Transverse colon (tissue), 4 donors: ENCODE data around the gene ARF3. TPM values are rescaled to one million over a fixed set of nuclear protein-coding genes. Genes with fewer than 3 reads are reported as not detected.

ENCODE experiments used
- DNase-seq: peaks from one replicate; pipeline ENCODE4 v3.0.0-alpha.2; 2019
- H3K27ac ChIP-seq, 4 donors: fragments of 200-600 bp; sonication (generic); 2 replicates each; pipeline ENCODE4 v1.5.1; 2016 to 2018; ENCODE audit warnings: inconsistent platforms in 4 of 4
- H3K27me3 ChIP-seq: fragments of 200-600 bp; sonication (generic); 2 replicates; pipeline ENCODE4 v1.5.1; 2017; ENCODE audit warnings: inconsistent platforms
- H3K36me3 ChIP-seq, 4 donors: fragments of 200-600 bp; sonication (generic); 2 replicates each; pipeline ENCODE4 v1.5.1; 2017 to 2019; ENCODE audit warnings: inconsistent platforms in 4 of 4
- H3K4me1 ChIP-seq, 4 donors: fragments of 200-600 bp; sonication (generic); 2 replicates each; pipeline ENCODE4 v1.5.1; 2017 to 2020; ENCODE audit warnings: inconsistent platforms in 4 of 4
- H3K4me3 ChIP-seq, 4 donors: fragments of 200-600 bp; sonication (generic); 1 replicate in 1 of 4; 2 replicates in 3 of 4; pipeline versions ENCODE4 v1.5.1 to v1.6.1; 2017 to 2019; ENCODE audit warnings: inconsistent platforms in 4 of 4
- H3K9me3 ChIP-seq, 2 donors: fragments of 200-600 bp; sonication (generic); 2 replicates each; pipeline ENCODE4 v1.5.1; 2017 to 2019; ENCODE audit warnings: inconsistent platforms in 2 of 2
- CTCF ChIP-seq, 5 experiments: fragments of 200-600 bp in 3 of 5; fragments of 450-650 bp in 2 of 5; sonication (generic) in 3 of 5; IDR thresholded peaks; 1 replicate in 2 of 5; 2 replicates in 3 of 5; pipeline ENCODE4 v1.5.1; 2016 to 2017; ENCODE audit warnings: antibody characterized with exemption in 5 of 5, inconsistent platforms in 3 of 5, mild to moderate bottlenecking in 2 of 5, moderate library complexity in 1 of 5
- EP300 ChIP-seq: sonication (generic); formaldehyde crosslinking; IDR thresholded peaks from one replicate; pipeline ENCODE4 v1.6.1; 2017; ENCODE audit warnings: antibody characterized with exemption, low read depth
- POLR2A ChIP-seq: fragments of 450-650 bp; IDR thresholded peaks from one replicate; pipeline ENCODE4 v1.6.1; 2016; ENCODE audit warnings: antibody characterized with exemption, mild to moderate bottlenecking, moderate library complexity
- POLR2AphosphoS5 ChIP-seq, 3 donors: sonication (generic); formaldehyde crosslinking; IDR thresholded peaks; one replicate each; pipeline ENCODE4 v1.6.1; 2016; ENCODE audit warnings: antibody characterized with exemption in 3 of 3
- WGBS, 2 donors: methylation state at CpG; one replicate each; pipeline ENCODE4 v1.1.5; 2018; ENCODE audit warnings: low coverage in 1 of 2; 5-methylcytosine and 5-hydroxymethylcytosine counted together
- in situ Hi-C, 4 donors: fragments of 200-750 bp; cut with MboI; loops; one replicate each; pipeline versions ENCODE4 v1.15.0 to v1.15.1; 2017; ENCODE audit warnings: low sequenced_read_pairs in 3 of 4, low pct_ligation_motif_present in 1 of 4, low pct_unique_long_range_greater_than_20kb in 1 of 4
- intact Hi-C: fragments of 100-400 bp; cut with DNase I; formaldehyde crosslinking; loops from one replicate; pipeline ENCODE4 v1.15.1; 2023; ENCODE audit warnings: low total_unique reads
- total RNA-seq, 4 donors: library from RNA; depleted of rRNA; stranded (reverse); fragments of >200 nt; gene quantifications; one replicate each; pipeline ENCODE4 v1.1.0, GENCODE V29; 2016

Gene ARF3
- total RNA-seq, 4 donors from 2014 or later = 30.8 to 117 (median 99.8) TPM

GRCh38 chr12:48960834-48961233 is 3.5 kb upstream of the ARF3 start:
- Histone ChIP-seq H3K4me3 (no peak overlapping the region), H3K27ac (no peak overlapping the region), H3K9me3 (no peaks in the 10 kb centered on the region), H3K27me3 (no peaks in the 10 kb centered on the region), H3K36me3 (no peaks in the 10 kb centered on the region), H3K4me1 (peaks cover 4 to 15% (median 11%) of the 10 kb centered on the region in 4 donors)
- intact Hi-C loops (no loop called here), in situ Hi-C loops (no loop called here)
- DNase-seq = no peak
- TF ChIP-seq POLR2AphosphoS5 (IDR thresholded peaks at IDR 0.05) = no peak
- 57 to 80% methylated on average over 3 of the region's 3 CpGs for whole genome bisulfite sequencing, 2 donors

GRCh38 chr12:48958049-48958388 is 732 bp upstream of the ARF3 start:
- no peaks in the 10 kb centered on the region for H3K36me3 ChIP-seq
- DNase-seq = no peak
- peak overlapping the region in 2 of 4 donors; percentile 59 to 73 for H3K4me3 ChIP-seq
- in situ Hi-C loops (no loop called here), intact Hi-C loops (no loop called here)
- no peaks in the 10 kb centered on the region for H3K27me3 ChIP-seq
- H3K4me1 ChIP-seq = peaks cover 6 to 34% (median 23%) of the 10 kb centered on the region in 4 donors
- peak overlapping the region; percentile 83 to 94 (median 90) for H3K27ac ChIP-seq
- H3K9me3 ChIP-seq = no peaks in the 10 kb centered on the region
- WGBS, 2 donors = 10 to 29% methylated on average over 2 to 3 of the region's 3 CpGs
- TF ChIP-seq POLR2AphosphoS5 (IDR thresholded peaks at IDR 0.05) (no peak), CTCF (IDR thresholded peaks at IDR 0.05) (no peak), EP300 (no peak), POLR2A (no peak)

- H3K27ac ChIP-seq = peak overlapping the region; percentile 83 to 94 (median 90)
- peak; percentile 84 for DNase-seq
- peaks cover 6 to 34% (median 23%) of the 10 kb centered on the region in 4 donors for H3K4me1 ChIP-seq
- WGBS, 2 donors = 1 to 4% methylated on average over 7 to 28 of the region's 29 CpGs
- intact Hi-C loops (no loop called here), in situ Hi-C loops (no loop called here)
- no peaks in the 10 kb centered on the region for H3K9me3 ChIP-seq
- H3K4me3 ChIP-seq = peak overlapping the region; percentile 59 to 96 (median 80)
- no peaks in the 10 kb centered on the region for H3K36me3 ChIP-seq
- TF ChIP-seq POLR2AphosphoS5 (IDR thresholded peaks at IDR 0.05) (peak; percentile 21 to 35 (median 28)), POLR2A (no peak), CTCF (IDR thresholded peaks at IDR 0.05) (peak in 1 of 5 experiments; percentile 36)
- H3K27me3 ChIP-seq = no peaks in the 10 kb centered on the region
Measured at GRCh38 chr12:48956279-48957140, 777 bp downstream of the ARF3 start.

GRCh38 chr12:48954841-48955501 is 2.3 kb downstream of the ARF3 start:
- no peak for TF ChIP-seq POLR2A
- TF ChIP-seq EP300 = no peak
- peak overlapping the region in 3 of 4 donors; percentile 83 to 94 (median 88) for H3K27ac ChIP-seq
- no peaks in the 10 kb centered on the region for H3K27me3 ChIP-seq
- no peak overlapping the region for H3K4me3 ChIP-seq
- no peaks in the 10 kb centered on the region for H3K36me3 ChIP-seq
- 71 to 83% methylated on average over 3 of the region's 3 CpGs for WGBS, 2 donors
- in situ Hi-C loops (no loop called here), intact Hi-C loops (loop anchor here (1.0 kb wide), 1 partner anchor 19 kb away; no protein-coding TSS in a partner anchor)
- H3K4me1 ChIP-seq = peaks cover 6 to 34% (median 23%) of the 10 kb centered on the region in 4 donors
- H3K9me3 ChIP-seq = no peaks in the 10 kb centered on the region
- DNase-seq = no peak

- H3K4me3 ChIP-seq = no peak overlapping the region
- intact Hi-C loops (no loop called here), in situ Hi-C loops (no loop called here)
- TF ChIP-seq POLR2AphosphoS5 (IDR thresholded peaks at IDR 0.05) (no peak), CTCF (IDR thresholded peaks at IDR 0.05) (no peak), POLR2A (no peak), EP300 (no peak)
- H3K9me3 ChIP-seq = no peaks in the 10 kb centered on the region
- WGBS, 2 donors = 92% methylated on average over 3 of the region's 3 CpGs; no CpG with 5 or more reads in 1 of the 2 donors
- H3K36me3 ChIP-seq = no peaks in the 10 kb centered on the region
- no peak for DNase-seq
- H3K27ac ChIP-seq = no peak overlapping the region
- H3K4me1 ChIP-seq = peaks cover 6 to 34% (median 23%) of the 10 kb centered on the region in 4 donors
- H3K27me3 ChIP-seq = no peaks in the 10 kb centered on the region
Measured at GRCh38 chr12:48954061-48954460, 3.2 kb downstream of the ARF3 start.
